ENCODE data around the gene ADPRHL1.

Gene ADPRHL1

GRCh38 chr13:113417836-113418721 lies 35.2 kb downstream of the ADPRHL1 start:
- no peak overlapping the region for H4K12ac ChIP-seq (ENCODE audit: low read depth, low read length)
- no peak overlapping the region for H3K4me2 ChIP-seq (ENCODE audit: low read length)
- H3K23ac ChIP-seq (ENCODE audit: low read length), result no peak overlapping the region
- H2AFZ ChIP-seq (ENCODE audit: insufficient read depth, low read length, poor library complexity), result no peak overlapping the region
- H3K27ac ChIP-seq (ENCODE audit: low read depth, low read length), result no peak overlapping the region
- H2BK5ac ChIP-seq (ENCODE audit: low read depth, low read length, poor library complexity), result no peak overlapping the region
- no peaks in the 10 kb centered on the region for H3K27me3 ChIP-seq (ENCODE audit: insufficient read depth, low read length)
- H3K14ac ChIP-seq (ENCODE audit: low read length), result no peak overlapping the region
- no peak overlapping the region for H4K91ac ChIP-seq (ENCODE audit: low read depth, low read length)
- H3K4me1 ChIP-seq (ENCODE audit: control insufficient read depth in 1 of 2, insufficient read depth in 2 of 2, low read length in 2 of 2), result no peaks in the 10 kb centered on the region
- no peak overlapping the region for H3K4me3 ChIP-seq (ENCODE audit: low read depth, low read length)
- no peak overlapping the region for H2AK5ac ChIP-seq (ENCODE audit: low read length)
- H3K9me3 ChIP-seq (ENCODE audit: insufficient read depth, low read depth, low read length), result peaks cover 3% of the 10 kb centered on the region
- H2BK12ac ChIP-seq (ENCODE audit: low read length), result no peak overlapping the region
- no peak overlapping the region for H3K4ac ChIP-seq (ENCODE audit: low read depth, low read length)
- WGBS (ENCODE audit: extremely low coverage, insufficient coverage, insufficient read length), result no CpG with 5 or more reads among the region's 16 CpGs
- peaks cover 3 to 4% of the 10 kb centered on the region in 2 experiments for H3K36me3 ChIP-seq (ENCODE audit: control insufficient read depth in 1 of 2, insufficient read depth in 2 of 2, low read length in 2 of 2)
- no peak overlapping the region for H3K18ac ChIP-seq (ENCODE audit: low read length)
- H3K79me2 ChIP-seq (ENCODE audit: control insufficient read depth, insufficient read depth, low read length, poor library complexity), result no peaks in the 10 kb centered on the region
- no peak overlapping the region for H4K8ac ChIP-seq (ENCODE audit: low read depth, low read length)
- no peak overlapping the region for H2BK120ac ChIP-seq (ENCODE audit: insufficient read depth, low read length, poor library complexity)
- H3K9ac ChIP-seq (ENCODE audit: low read length), result no peak overlapping the region
- no peaks in the 10 kb centered on the region for H3K79me1 ChIP-seq (ENCODE audit: low read length)
- no peak for DNase-seq

- Histone ChIP-seq H3K4me2 (ENCODE audit: low read length) (no peak overlapping the region), H3K9ac (ENCODE audit: low read length) (no peak overlapping the region), H3K4me3 (ENCODE audit: low read depth, low read length) (no peak overlapping the region), H3K27me3 (ENCODE audit: insufficient read depth, low read length) (no peaks in the 10 kb centered on the region), H3K79me2 (ENCODE audit: control insufficient read depth, insufficient read depth, low read length, poor library complexity) (no peaks in the 10 kb centered on the region), H2BK12ac (ENCODE audit: low read length) (no peak overlapping the region), H4K12ac (ENCODE audit: low read depth, low read length) (no peak overlapping the region), H3K79me1 (ENCODE audit: low read length) (no peaks in the 10 kb centered on the region), H4K91ac (ENCODE audit: low read depth, low read length) (no peak overlapping the region), H2BK5ac (ENCODE audit: low read depth, low read length, poor library complexity) (no peak overlapping the region), H3K4ac (ENCODE audit: low read depth, low read length) (no peak overlapping the region), H3K23ac (ENCODE audit: low read length) (no peak overlapping the region), H3K36me3 (ENCODE audit: control insufficient read depth in 1 of 2, insufficient read depth in 2 of 2, low read length in 2 of 2) (peaks cover 3 to 4% of the 10 kb centered on the region in 2 experiments), H2AFZ (ENCODE audit: insufficient read depth, low read length, poor library complexity) (no peak overlapping the region), H3K18ac (ENCODE audit: low read length) (no peak overlapping the region), H2BK120ac (ENCODE audit: insufficient read depth, low read length, poor library complexity) (no peak overlapping the region), H3K4me1 (ENCODE audit: control insufficient read depth in 1 of 2, insufficient read depth in 2 of 2, low read length in 2 of 2) (no peaks in the 10 kb centered on the region), H3K27ac (ENCODE audit: low read depth, low read length) (no peak overlapping the region), H2AK5ac (ENCODE audit: low read length) (no peak overlapping the region), H3K9me3 (ENCODE audit: insufficient read depth, low read depth, low read length) (peaks cover 6% of the 10 kb centered on the region), H3K14ac (ENCODE audit: low read length) (no peak overlapping the region), H4K8ac (ENCODE audit: low read depth, low read length) (no peak overlapping the region)
- no CpG with 5 or more reads among the region's 28 CpGs for WGBS (ENCODE audit: extremely low coverage, insufficient coverage, insufficient read length)
- no peak for DNase-seq
These were observed 36.1 kb downstream of the ADPRHL1 start for GRCh38 chr13:113417008-113417751.

- Histone ChIP-seq H2BK120ac (ENCODE audit: insufficient read depth, low read length, poor library complexity) (no peak overlapping the region), H2BK5ac (ENCODE audit: low read depth, low read length, poor library complexity) (no peak overlapping the region), H4K8ac (ENCODE audit: low read depth, low read length) (no peak overlapping the region), H3K9ac (ENCODE audit: low read length) (no peak overlapping the region), H3K18ac (ENCODE audit: low read length) (no peak overlapping the region), H2AK5ac (ENCODE audit: low read length) (no peak overlapping the region), H3K14ac (ENCODE audit: low read length) (no peak overlapping the region), H2BK12ac (ENCODE audit: low read length) (no peak overlapping the region), H3K79me1 (ENCODE audit: low read length) (no peaks in the 10 kb centered on the region), H4K91ac (ENCODE audit: low read depth, low read length) (no peak overlapping the region), H3K23ac (ENCODE audit: low read length) (no peak overlapping the region), H3K4ac (ENCODE audit: low read depth, low read length) (no peak overlapping the region), H3K9me3 (ENCODE audit: insufficient read depth, low read depth, low read length) (peaks cover 6% of the 10 kb centered on the region), H3K79me2 (ENCODE audit: control insufficient read depth, insufficient read depth, low read length, poor library complexity) (no peaks in the 10 kb centered on the region), H4K12ac (ENCODE audit: low read depth, low read length) (no peak overlapping the region), H3K27ac (ENCODE audit: low read depth, low read length) (no peak overlapping the region), H2AFZ (ENCODE audit: insufficient read depth, low read length, poor library complexity) (no peak overlapping the region), H3K4me3 (ENCODE audit: low read depth, low read length) (no peak overlapping the region), H3K4me2 (ENCODE audit: low read length) (no peak overlapping the region), H3K4me1 (ENCODE audit: control insufficient read depth in 1 of 2, insufficient read depth in 2 of 2, low read length in 2 of 2) (peaks cover 7 to 8% of the 10 kb centered on the region in 2 experiments), H3K36me3 (ENCODE audit: control insufficient read depth in 1 of 2, insufficient read depth in 2 of 2, low read length in 2 of 2) (peaks cover 3 to 4% of the 10 kb centered on the region in 2 experiments), H3K27me3 (ENCODE audit: insufficient read depth, low read length) (no peaks in the 10 kb centered on the region)
- no peak for DNase-seq
- no CpG with 5 or more reads among the region's 8 CpGs for WGBS (ENCODE audit: extremely low coverage, insufficient coverage, insufficient read length)
These were observed 37.5 kb downstream of the ADPRHL1 start for GRCh38 chr13:113415825-113416224.

- no CpG with 5 or more reads among the region's 15 CpGs for WGBS (ENCODE audit: extremely low coverage, insufficient coverage, insufficient read length)
These were observed 38.3 kb downstream of the ADPRHL1 start for GRCh38 chr13:113415032-113415431.

More at GRCh38 chr13:113415032-113415431, 38.3 kb downstream of the ADPRHL1 start:
- Histone ChIP-seq H4K8ac (ENCODE audit: low read depth, low read length) (no peak overlapping the region), H3K4me2 (ENCODE audit: low read length) (no peak overlapping the region), H3K4me1 (ENCODE audit: control insufficient read depth in 1 of 2, insufficient read depth in 2 of 2, low read length in 2 of 2) (peaks cover 10 to 12% of the 10 kb centered on the region in 2 experiments), H4K91ac (ENCODE audit: low read depth, low read length) (no peak overlapping the region), H3K36me3 (ENCODE audit: control insufficient read depth in 1 of 2, insufficient read depth in 2 of 2, low read length in 2 of 2) (peaks cover 0 to 2% of the 10 kb centered on the region in 2 experiments), H2BK120ac (ENCODE audit: insufficient read depth, low read length, poor library complexity) (no peak overlapping the region), H3K79me2 (ENCODE audit: control insufficient read depth, insufficient read depth, low read length, poor library complexity) (no peaks in the 10 kb centered on the region), H3K27ac (ENCODE audit: low read depth, low read length) (no peak overlapping the region), H3K4me3 (ENCODE audit: low read depth, low read length) (no peak overlapping the region), H3K9me3 (ENCODE audit: insufficient read depth, low read depth, low read length) (peaks cover 6% of the 10 kb centered on the region), H2AFZ (ENCODE audit: insufficient read depth, low read length, poor library complexity) (no peak overlapping the region), H2BK12ac (ENCODE audit: low read length) (no peak overlapping the region), H3K18ac (ENCODE audit: low read length) (no peak overlapping the region), H3K9ac (ENCODE audit: low read length) (no peak overlapping the region), H2BK5ac (ENCODE audit: low read depth, low read length, poor library complexity) (no peak overlapping the region), H3K23ac (ENCODE audit: low read length) (no peak overlapping the region), H2AK5ac (ENCODE audit: low read length) (no peak overlapping the region), H3K4ac (ENCODE audit: low read depth, low read length) (no peak overlapping the region), H3K14ac (ENCODE audit: low read length) (no peak overlapping the region), H4K12ac (ENCODE audit: low read depth, low read length) (no peak overlapping the region), H3K79me1 (ENCODE audit: low read length) (no peaks in the 10 kb centered on the region), H3K27me3 (ENCODE audit: insufficient read depth, low read length) (no peaks in the 10 kb centered on the region)
- no peak for DNase-seq

Measured in trophoblast cell (in vitro differentiated cells and primary cell).